Measurements from ENCODE around the gene TP63.

DNA sequence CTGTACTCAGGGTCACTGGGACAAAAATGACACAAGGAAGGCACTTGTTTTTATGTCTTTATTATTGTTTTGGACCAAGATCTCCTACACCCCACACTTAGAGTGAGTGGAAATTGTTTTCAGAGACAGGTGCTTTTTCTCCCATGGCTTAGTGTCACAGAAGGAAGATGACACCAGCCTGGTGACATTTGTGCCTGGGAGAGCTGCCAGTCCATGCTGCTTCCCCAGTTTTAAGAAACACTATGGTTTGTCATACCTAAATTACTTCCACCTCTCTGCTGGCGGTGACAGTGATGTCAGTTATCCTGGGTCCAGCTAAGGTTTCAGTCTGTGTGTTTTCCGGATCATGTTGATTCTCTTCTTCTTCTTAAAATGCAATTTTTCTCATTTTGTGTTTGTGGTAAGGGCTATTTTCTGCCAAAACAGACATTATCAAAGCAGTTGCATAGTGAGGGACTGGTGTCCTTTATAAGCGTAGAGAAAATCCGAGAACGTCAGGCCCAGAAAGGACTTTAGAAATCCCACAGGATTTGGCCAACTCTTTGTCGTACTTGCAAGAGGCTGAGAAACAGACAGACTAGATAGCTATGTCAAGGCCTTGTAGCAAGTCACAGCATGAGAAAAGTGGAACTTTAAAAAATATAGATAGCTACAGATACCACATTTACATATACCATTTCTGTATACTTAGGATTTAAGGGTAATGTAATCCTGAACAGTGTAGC lies 149.5 kb downstream of the TP63 start:
- TF ChIP-seq, protein P1, sequence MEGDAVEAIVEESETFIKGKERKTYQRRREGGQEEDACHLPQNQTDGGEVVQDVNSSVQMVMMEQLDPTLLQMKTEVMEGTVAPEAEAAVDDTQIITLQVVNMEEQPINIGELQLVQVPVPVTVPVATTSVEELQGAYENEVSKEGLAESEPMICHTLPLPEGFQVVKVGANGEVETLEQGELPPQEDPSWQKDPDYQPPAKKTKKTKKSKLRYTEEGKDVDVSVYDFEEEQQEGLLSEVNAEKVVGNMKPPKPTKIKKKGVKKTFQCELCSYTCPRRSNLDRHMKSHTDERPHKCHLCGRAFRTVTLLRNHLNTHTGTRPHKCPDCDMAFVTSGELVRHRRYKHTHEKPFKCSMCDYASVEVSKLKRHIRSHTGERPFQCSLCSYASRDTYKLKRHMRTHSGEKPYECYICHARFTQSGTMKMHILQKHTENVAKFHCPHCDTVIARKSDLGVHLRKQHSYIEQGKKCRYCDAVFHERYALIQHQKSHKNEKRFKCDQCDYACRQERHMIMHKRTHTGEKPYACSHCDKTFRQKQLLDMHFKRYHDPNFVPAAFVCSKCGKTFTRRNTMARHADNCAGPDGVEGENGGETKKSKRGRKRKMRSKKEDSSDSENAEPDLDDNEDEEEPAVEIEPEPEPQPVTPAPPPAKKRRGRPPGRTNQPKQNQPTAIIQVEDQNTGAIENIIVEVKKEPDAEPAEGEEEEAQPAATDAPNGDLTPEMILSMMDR (conservative IDR thresholded peaks at IDR 0.05) = no peak
- TF ChIP-seq ZFX (IDR thresholded peaks at IDR 0.05) = no peak

Data from C4-2B (cell line).